SK-N-SH treated with all-trans-retinoic acid at 6 μM for 48 hours (cell line): ENCODE data around the gene CD68.

ENCODE experiments used
- ATAC-seq: fragments of 200-7000 bp; cut with Tn5 transposase; 3 replicates; pipeline ENCODE4 v1.9.1; 2020; ENCODE audit warnings: mild to moderate bottlenecking, moderate library complexity
- ARNTL ChIP-seq: fragments of 450-650 bp; formaldehyde crosslinking; IDR thresholded peaks from 2 replicates; pipeline ENCODE4 v1.5.0; 2020; ENCODE audit warnings: low read depth, mild to moderate bottlenecking, moderate library complexity, borderline replicate concordance
- BACH2 ChIP-seq: fragments of 250-450 bp; sonication (Bioruptor Pico); IDR thresholded peaks from 2 replicates; pipeline ENCODE4 v1.9.0; 2021; ENCODE audit warnings: mild to moderate bottlenecking, borderline replicate concordance
- CSDC2 ChIP-seq: fragments of 250-450 bp; sonication (Bioruptor Pico); IDR thresholded peaks from 2 replicates; pipeline ENCODE4 v1.5.0; 2020; ENCODE audit warnings: mild to moderate bottlenecking, moderate library complexity
- CSRNP3 ChIP-seq: fragments of 250-450 bp; sonication (Bioruptor Pico); IDR thresholded peaks from 2 replicates; pipeline ENCODE4 v1.5.1; 2021; ENCODE audit warnings: mild to moderate bottlenecking, moderate library complexity
- ESRRG ChIP-seq: fragments of 250-450 bp; sonication (Bioruptor Pico); IDR thresholded peaks from 2 replicates; pipeline ENCODE4 v1.6.1; 2021; ENCODE audit warnings: mild to moderate bottlenecking
- GLIS3 ChIP-seq: fragments of 250-450 bp; sonication (Bioruptor Pico); IDR thresholded peaks from 2 replicates; pipeline ENCODE4 v1.5.0; 2020; ENCODE audit warnings: mild to moderate bottlenecking, moderate library complexity
- ISL1 ChIP-seq: fragments of 250-450 bp; sonication (Bioruptor Pico); IDR thresholded peaks from 2 replicates; pipeline ENCODE4 v2.1.2; 2022; ENCODE audit warnings: mild to moderate bottlenecking, moderate library complexity
- OSR1 ChIP-seq: fragments of 250-450 bp; sonication (Bioruptor Pico); IDR thresholded peaks from 2 replicates; pipeline ENCODE4 v1.8.0; 2022; ENCODE audit warnings: moderate library complexity, mild to moderate bottlenecking, inconsistent platforms
- PATZ1 ChIP-seq: fragments of 250-450 bp; sonication (Bioruptor Pico); IDR thresholded peaks from 2 replicates; pipeline ENCODE4 v1.8.0; 2020; ENCODE audit warnings: mild to moderate bottlenecking, moderate library complexity, borderline replicate concordance
- PPARA ChIP-seq: fragments of 250-450 bp; sonication (Bioruptor Pico); IDR thresholded peaks from 2 replicates; pipeline ENCODE4 v1.5.0; 2020; ENCODE audit warnings: mild to moderate bottlenecking, borderline replicate concordance
- RARB ChIP-seq: fragments of 250-450 bp; sonication (Bioruptor Pico); IDR thresholded peaks from 2 replicates; pipeline ENCODE4 v1.8.0; 2021; ENCODE audit warnings: mild to moderate bottlenecking, moderate library complexity
- TCF4 ChIP-seq: fragments of 250-450 bp; sonication (Bioruptor Pico); IDR thresholded peaks from 2 replicates; pipeline ENCODE4 v1.8.0; 2021; ENCODE audit warnings: mild to moderate bottlenecking, moderate library complexity, borderline replicate concordance
- TOX ChIP-seq: fragments of 250-450 bp; sonication (Bioruptor Pico); IDR thresholded peaks from 2 replicates; pipeline ENCODE4 v1.8.0; 2021; ENCODE audit warnings: mild to moderate bottlenecking, moderate library complexity, borderline replicate concordance
- ZFP3 ChIP-seq: fragments of 250-450 bp; sonication (Bioruptor Pico); IDR thresholded peaks from 2 replicates; pipeline ENCODE4 v1.5.0; 2020; ENCODE audit warnings: mild to moderate bottlenecking, moderate library complexity
- ZFP30 ChIP-seq: fragments of 450-650 bp; formaldehyde crosslinking; IDR thresholded peaks from 2 replicates; pipeline ENCODE4 v1.5.0; 2022; ENCODE audit warnings: mild to moderate bottlenecking, moderate library complexity
- ZNF565 ChIP-seq: fragments of 450-650 bp; formaldehyde crosslinking; conservative IDR thresholded peaks from 2 replicates; pipeline ENCODE4 v1.5.0; 2020; ENCODE audit warnings: low read depth, mild to moderate bottlenecking, moderate library complexity
- ZNF70 ChIP-seq: fragments of 450-650 bp; formaldehyde crosslinking; IDR thresholded peaks from 2 replicates; pipeline ENCODE4 v1.5.0; 2020; ENCODE audit warnings: mild to moderate bottlenecking, moderate library complexity
- ZNF8 ChIP-seq: fragments of 450-650 bp; formaldehyde crosslinking; IDR thresholded peaks from 2 replicates; pipeline ENCODE4 v1.5.0; 2020; ENCODE audit warnings: mild to moderate bottlenecking, moderate library complexity
- TF ChIP-seq, protein P1 (sequence below): fragments of 250-450 bp; sonication (Bioruptor Pico); IDR thresholded peaks from 2 replicates; pipeline ENCODE4 v1.5.0; 2020; ENCODE audit warnings: mild to moderate bottlenecking, moderate library complexity
- TF ChIP-seq, protein P2 (sequence below): fragments of 250-450 bp; sonication (Bioruptor Pico); IDR thresholded peaks from 2 replicates; pipeline ENCODE4 v1.8.0; 2021; ENCODE audit warnings: low read depth, mild to moderate bottlenecking, moderate library complexity, borderline replicate concordance

CD68 gene

DNA sequence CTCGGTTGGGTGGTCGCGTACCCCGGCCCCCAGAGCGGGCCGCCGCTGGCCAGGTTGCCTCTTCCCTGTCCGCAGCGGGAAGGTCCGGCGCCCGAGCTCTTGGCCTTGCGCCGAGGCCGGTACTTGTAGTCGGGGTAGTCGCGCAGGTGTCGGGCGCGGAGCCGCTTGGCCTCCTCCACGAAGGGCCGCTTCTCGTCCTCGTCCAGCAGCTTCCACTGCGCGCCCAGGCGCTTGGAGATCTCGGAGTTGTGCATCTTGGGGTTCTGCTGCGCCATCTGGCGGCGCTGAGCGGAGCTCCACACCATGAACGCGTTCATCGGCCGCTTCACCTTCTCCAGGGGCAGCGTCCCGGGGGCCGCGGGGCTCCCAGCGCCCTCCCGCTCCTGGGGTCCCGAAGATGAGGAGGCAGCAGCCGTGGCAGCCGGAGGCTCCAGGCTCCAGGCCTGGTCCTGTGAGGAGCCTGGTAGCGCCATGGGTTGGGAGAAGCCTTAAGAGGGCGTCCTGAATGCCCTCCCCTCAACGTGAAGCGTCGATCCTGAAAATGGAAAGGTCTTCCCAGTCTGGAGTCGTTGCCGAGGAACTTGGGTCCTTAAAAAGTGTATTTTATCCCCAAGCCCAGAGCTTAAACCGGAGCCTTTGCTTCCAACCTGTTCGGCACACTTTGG is 9.9 kb downstream of the CD68 start:
- TF ChIP-seq ZNF8 (CRISPR knock-in tag) (no peak), TOX (no peak), ZNF565 (no peak), PPARA (CRISPR knock-in tag) (no peak), GLIS3 (CRISPR knock-in tag) (no peak), TCF4 (CRISPR knock-in tag) (no peak), ZNF70 (CRISPR knock-in tag) (no peak)
- peak; percentile 78 for ATAC-seq

GRCh38 chr17:7589891-7590691 is 10.7 kb downstream of the CD68 start, which contains the start of gene SOX15:
SOX15 (minus strand) TSS chr17:7590094; CDS start chr17:7589676, 418 bp downstream.
- ATAC-seq = no peak
- TF ChIP-seq TOX = no peak
- no peak for TF ChIP-seq ISL1 (CRISPR knock-in tag)
- TF ChIP-seq ZNF8 (CRISPR knock-in tag) = no peak
- TF ChIP-seq, protein P1, sequence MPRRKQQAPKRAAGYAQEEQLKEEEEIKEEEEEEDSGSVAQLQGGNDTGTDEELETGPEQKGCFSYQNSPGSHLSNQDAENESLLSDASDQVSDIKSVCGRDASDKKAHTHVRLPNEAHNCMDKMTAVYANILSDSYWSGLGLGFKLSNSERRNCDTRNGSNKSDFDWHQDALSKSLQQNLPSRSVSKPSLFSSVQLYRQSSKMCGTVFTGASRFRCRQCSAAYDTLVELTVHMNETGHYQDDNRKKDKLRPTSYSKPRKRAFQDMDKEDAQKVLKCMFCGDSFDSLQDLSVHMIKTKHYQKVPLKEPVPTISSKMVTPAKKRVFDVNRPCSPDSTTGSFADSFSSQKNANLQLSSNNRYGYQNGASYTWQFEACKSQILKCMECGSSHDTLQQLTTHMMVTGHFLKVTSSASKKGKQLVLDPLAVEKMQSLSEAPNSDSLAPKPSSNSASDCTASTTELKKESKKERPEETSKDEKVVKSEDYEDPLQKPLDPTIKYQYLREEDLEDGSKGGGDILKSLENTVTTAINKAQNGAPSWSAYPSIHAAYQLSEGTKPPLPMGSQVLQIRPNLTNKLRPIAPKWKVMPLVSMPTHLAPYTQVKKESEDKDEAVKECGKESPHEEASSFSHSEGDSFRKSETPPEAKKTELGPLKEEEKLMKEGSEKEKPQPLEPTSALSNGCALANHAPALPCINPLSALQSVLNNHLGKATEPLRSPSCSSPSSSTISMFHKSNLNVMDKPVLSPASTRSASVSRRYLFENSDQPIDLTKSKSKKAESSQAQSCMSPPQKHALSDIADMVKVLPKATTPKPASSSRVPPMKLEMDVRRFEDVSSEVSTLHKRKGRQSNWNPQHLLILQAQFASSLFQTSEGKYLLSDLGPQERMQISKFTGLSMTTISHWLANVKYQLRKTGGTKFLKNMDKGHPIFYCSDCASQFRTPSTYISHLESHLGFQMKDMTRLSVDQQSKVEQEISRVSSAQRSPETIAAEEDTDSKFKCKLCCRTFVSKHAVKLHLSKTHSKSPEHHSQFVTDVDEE (CRISPR knock-in tag) = no peak
- no peak for TF ChIP-seq ARNTL (CRISPR knock-in tag)
- no peak for TF ChIP-seq CSDC2
- TF ChIP-seq, protein P2, sequence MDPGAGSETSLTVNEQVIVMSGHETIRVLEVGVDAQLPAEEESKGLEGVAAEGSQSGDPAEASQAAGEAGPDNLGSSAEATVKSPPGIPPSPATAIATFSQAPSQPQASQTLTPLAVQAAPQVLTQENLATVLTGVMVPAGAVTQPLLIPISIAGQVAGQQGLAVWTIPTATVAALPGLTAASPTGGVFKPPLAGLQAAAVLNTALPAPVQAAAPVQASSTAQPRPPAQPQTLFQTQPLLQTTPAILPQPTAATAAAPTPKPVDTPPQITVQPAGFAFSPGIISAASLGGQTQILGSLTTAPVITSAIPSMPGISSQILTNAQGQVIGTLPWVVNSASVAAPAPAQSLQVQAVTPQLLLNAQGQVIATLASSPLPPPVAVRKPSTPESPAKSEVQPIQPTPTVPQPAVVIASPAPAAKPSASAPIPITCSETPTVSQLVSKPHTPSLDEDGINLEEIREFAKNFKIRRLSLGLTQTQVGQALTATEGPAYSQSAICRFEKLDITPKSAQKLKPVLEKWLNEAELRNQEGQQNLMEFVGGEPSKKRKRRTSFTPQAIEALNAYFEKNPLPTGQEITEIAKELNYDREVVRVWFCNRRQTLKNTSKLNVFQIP = no peak
- TF ChIP-seq, all 23 proteins: peak for 0

DNA sequence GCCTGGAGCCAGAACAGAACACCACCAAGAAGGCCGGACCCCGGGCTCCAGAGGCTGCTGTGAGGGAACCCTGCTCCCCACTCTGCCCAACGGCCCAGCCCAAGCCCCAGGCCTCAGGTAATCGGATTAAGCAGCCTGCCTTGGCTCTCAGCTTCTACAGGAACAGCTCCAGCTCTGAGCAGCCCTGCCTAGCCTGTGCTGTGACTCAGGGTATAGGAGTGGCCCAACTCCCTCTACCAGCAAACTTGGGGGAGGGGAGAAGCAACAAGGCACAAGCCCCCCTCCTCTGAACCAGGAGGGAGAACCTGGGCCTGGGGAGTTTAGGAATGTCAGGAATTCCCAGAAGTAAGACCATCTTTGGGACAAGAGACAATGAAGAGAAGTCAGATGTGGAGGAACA is 11.3 kb downstream of the CD68 start:
- TF ChIP-seq, protein P1 (CRISPR knock-in tag) = no peak
- TF ChIP-seq RARB (CRISPR knock-in tag) = no peak
- TF ChIP-seq ZFP3 (CRISPR knock-in tag) = no peak
- no peak for TF ChIP-seq CSRNP3
- TF ChIP-seq OSR1 (CRISPR knock-in tag) = no peak
- TF ChIP-seq ZNF70 (CRISPR knock-in tag) = no peak
- TF ChIP-seq ZNF565 = no peak
- TF ChIP-seq CSDC2 = no peak
- no peak for TF ChIP-seq PATZ1 (CRISPR knock-in tag)
- TF ChIP-seq, protein P2 = no peak
- TF ChIP-seq ZNF8 (CRISPR knock-in tag) = no peak
- TF ChIP-seq ZFP30 (CRISPR knock-in tag) = no peak
- TF ChIP-seq PPARA (CRISPR knock-in tag) = no peak
- TF ChIP-seq ESRRG (CRISPR knock-in tag) = no peak
- TF ChIP-seq TOX = no peak
- no peak for TF ChIP-seq ARNTL (CRISPR knock-in tag)
- TF ChIP-seq TCF4 (CRISPR knock-in tag) = no peak
- TF ChIP-seq BACH2 = no peak
- TF ChIP-seq, all 23 proteins: peak for 0
- ATAC-seq = peak; percentile 70
